GM18867 (cell line): Measurements from ENCODE around the gene STBD1.
A peak's percentile ranks its signal among the peaks of the same experiment; 100 is the strongest.
"Not testable (repeated sequence)": the region's sequence is repeated elsewhere in the genome, so short reads cannot be mapped to it uniquely, and the experiment has no call there.

Experiments
- ATAC-seq: cut with Tn5 transposase; IDR thresholded peaks from one replicate; pipeline ENCODE4 v1.9.1; 2021; ENCODE audit warnings: mild to moderate bottlenecking, moderate library complexity; ENCODE audit not compliant: unreplicated experiment

STBD1 gene

DNA sequence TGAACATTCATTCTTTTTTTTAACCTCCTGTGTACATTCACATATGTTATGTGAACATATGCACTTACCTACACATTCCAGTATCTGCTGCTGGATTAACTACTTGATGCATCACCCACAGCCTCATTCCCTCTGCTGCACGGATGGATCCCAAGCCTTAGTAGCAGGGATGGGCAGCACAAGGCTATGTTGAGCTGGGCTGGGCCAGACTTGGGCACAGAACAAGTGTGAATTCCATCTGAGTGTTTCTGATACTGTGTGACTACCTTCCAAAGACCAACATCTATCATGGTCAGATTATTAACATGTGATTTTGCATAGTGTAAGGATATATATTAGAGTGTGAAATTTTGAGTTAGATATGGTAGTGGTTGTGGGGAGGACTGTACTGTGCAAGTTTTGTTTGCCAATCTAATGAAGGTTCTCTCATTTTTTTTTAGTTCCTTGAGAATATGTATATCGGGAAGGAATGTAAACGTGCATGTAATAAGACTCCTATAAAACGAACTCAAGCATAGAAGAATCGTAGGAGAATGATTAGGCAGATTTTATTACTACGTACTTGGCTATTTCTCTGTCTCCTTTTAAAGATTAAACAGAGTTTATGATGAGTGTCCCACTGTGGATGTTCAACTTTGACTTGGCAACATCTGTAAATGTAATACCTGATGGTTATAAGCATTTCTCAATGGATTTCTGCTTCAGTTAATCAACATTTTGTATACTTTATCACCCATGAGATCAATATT, 23.4 kb upstream of the STBD1 start:
- ATAC-seq: no peak

DNA sequence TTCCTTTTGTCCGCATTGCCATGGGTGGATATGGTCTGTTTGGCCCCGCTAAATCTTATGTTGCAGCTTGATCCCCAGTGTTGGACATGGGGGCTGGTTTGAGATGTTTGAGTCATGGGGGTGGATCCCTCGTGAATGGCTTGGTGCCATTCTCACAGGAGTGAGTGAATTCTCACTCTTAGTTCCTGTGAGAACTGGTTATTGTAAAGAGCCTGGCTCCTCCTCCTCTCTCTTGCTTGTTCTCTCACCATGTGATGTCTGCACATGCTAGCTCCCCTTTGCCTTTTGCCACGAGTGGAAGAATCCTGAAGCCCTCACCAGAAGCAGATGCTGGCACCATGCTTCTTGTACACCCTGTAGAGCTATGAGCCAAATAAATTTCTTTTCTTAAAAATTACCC, 22.6 kb upstream of the STBD1 start:
- no peak for ATAC-seq

DNA sequence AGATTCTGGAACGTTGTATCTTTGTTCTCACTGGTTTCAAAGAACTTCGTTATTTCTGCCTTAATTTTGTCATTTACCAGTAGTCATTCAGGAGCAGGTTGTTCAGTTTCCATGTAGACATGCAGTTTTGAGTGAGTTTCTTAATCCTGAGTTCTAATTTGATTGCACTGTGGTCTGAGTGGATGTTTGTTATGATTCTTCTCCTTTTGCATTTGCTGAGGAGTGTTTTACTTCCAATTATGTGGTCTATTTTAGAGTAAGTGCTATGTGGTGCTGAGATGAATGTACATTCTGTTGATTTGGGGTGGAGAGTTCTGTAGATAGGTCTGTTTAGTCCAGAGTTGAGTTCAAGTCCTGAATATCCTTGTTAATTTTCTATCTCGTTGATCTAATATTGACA, 18.7 kb upstream of the STBD1 start:
- not testable (repeated sequence) for ATAC-seq

DNA sequence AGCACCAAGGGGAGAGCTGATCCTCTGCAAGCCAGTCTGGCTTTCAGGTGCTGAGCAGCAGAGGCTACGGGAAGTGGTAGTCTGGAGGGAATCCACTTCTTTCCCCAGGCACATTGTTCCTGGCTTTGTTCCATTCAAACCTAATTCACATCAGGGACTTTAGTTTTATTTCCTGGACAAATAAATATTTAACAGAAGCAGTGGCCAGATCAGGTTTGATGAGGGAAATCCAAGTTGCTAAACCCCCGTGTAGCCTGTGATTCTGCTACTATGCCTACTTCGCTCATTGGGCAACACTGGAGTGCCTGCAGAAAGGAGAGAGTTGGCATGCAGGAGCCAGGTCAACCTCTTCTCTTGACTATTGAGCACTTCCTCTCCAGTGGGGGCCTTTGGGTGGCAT, 13.8 kb upstream of the STBD1 start:
- no peak for ATAC-seq

DNA sequence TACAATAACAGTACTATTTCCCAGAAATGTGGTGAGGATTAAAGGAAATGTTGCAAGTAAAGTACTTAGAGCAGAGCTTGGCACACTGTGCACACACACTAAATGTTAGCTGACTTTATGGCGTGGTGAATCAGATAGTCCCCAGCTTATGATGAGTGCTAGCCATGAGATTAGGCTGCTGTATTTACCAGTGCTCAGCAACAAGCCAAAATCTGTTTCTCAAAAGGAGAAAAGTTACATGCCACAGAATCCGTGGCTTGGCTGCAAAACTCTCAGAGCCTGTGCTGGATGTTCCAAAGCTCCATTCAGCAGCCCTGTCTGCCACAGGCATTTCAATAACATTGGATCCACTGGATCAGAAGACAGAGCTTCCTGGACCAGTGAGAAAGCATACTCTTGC, 12.8 kb upstream of the STBD1 start:
- ATAC-seq: no peak

DNA sequence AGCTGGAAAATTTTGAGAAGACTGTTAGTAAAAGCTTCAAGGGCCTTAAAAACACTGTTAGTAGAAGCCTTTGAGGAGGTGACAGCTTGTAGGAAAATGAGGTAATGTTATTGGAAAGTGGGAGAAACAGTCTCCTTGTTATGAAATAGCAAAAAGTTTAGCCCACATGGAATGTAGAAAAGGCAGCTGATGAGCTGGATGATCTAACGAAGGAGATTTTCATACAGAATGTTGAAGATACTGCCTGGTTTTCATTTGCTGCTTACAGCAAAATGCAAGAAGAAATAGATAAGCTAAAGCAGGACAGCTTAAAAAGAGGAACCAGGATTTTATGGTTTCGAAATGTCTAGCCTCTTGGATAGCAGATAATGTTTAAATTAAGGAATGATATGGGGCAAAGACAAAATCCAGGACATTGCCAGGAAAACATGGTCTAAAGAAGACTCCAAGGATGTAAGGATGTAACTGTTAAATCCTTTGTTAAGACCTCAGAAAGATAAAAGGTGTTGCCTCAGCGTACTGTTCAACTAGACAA, 10.2 kb upstream of the STBD1 start:
- no peak for ATAC-seq

DNA sequence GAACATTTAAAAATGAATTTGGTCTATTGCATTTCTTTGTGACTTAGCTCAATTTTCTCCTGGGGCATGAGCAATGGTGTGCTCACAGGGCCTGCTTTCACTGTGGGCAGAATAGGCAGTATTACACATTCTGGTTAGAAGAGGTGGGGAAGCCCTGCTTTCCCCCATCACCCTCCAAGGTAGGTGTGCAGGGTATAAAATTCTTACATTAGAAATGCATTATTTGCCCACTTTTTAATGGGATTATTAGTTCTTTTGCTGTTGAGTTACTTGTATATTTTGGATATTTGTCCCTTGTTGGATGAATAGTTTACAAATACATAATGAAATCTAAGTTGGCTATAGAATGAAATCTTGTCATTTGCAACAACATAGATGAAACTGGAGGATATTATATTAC, 8.3 kb upstream of the STBD1 start:
- ATAC-seq: no peak

DNA sequence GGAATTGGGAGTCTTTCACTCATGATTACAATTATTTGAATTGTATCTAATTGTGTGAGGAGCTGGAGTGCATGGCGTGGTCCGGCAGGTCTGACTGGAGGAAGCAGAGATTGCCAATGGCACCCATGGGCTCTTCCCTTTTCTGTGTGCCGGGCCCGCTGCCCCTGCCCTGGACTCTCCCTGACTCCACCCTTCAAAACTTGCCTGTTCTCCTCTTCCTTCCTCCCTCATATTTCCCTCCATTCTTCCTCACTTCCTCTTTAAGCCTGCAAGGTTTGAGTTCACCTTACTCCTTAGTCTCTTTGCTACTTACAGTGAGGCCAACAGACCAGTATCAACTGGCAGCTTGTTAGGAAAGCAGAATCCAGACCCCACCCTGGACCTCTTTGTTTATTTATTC, 6.5 kb upstream of the STBD1 start:
- ATAC-seq: no peak

DNA sequence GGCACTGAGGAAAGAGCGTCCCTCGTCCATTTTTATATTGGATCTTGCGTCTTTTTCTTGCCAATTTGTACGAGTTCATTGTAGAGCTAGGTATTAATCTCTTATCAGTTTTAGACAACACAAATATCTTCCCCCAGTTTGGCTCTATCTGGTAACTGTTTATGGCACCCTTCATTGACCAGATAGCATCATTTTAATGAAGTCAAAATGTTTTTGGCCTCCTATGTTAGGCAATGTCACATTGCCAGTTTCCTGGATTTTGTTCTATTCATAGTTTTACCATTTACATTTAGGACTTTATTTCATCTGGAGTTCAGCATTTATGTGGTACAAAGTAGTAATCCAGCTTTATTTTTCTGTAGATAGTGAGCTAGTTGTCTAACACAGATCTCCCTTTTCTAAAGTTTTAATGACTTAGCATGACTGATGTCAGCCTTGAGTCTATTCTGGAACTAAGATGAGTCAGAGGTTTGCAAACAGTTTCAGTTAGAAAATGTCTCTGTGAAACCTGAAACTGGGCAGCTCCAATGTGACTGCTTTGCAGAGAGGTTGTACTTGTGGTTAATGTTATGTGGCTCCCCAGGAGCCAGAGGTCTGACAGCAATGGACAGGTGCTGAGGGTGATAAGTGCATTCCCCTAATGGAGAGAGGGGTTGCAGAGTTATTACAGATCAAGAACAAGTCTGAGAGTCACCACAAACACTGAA, 5.3 kb upstream of the STBD1 start:
- ATAC-seq: peak; percentile 99

DNA sequence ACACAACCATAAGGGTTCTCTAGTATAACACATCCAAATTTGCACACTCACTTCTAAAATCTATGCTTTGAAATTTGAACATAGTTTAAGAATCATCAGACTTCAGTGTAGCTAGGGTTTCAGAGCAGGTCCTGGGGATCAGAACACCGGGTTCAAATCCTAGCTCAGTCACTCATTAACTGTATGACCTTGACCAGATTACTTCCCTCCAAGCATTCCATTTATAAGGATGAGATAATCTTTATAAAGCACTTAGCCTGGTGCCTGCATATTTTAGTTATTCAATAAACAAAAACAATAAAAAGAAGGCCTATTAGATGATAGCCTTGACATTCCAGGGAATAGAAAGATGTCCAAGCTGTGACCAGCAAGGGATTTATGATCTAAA, 4.8 kb upstream of the STBD1 start:
- ATAC-seq: no peak

DNA sequence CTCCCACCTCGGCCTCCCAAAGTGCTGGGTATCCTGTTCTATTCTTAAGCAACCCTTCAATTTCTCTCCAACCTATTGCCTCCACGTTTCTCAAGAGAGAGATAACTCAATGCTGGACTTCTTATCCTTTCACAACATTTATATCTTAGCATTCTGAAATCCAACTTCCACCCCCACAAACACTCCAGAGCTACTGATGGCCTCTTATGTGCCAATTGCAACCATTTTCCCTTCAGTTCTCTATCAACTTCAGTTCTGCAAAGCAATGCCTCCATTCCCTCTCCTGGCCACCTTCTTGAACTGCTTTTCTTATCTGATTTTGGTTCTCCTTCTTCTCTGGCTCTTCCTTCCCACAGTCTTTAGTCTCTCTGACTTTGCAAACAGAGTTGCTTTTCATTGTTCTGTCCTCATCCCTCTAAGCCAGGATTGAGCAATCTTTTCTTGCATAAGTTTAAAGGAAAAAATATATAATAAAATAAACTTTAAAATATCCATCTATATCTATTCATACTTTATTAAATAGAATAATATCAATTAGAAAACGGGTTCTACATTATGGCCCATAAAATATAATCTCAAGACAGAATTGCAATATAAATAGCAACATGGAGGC, 3.6 kb upstream of the STBD1 start:
- no peak for ATAC-seq

DNA sequence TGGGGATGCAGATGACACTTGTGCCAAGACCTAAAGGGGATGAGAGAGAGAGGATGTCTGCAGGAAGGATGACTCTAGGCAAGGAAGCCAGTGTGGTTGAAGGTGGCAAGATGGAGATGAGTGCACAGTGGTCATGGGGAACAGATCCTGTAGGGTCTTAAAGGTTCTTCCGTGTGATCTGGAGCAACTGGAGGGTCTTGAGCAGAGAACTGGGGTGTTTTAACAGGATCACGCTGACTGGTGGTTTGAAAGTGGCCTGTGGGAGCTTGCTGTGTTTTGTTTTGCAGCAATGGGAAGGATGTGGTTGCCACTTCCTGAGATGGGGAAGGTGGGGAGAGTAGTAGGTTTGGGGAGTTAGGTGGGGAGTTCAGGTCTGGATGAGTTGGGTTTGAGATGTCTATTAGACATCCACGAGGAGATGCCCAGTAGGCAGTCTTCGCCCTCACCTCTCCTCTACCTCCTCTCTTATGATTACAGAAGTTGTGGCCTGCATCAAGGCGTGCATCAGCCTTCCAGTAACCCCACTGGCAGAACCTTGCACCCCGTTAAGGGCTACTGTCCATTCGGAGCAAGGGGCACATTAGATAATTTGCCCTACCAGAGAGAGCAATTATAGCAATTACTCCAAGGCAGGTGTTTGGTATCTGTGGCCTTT, 1.4 kb upstream of the STBD1 start:
- ATAC-seq: no peak

DNA sequence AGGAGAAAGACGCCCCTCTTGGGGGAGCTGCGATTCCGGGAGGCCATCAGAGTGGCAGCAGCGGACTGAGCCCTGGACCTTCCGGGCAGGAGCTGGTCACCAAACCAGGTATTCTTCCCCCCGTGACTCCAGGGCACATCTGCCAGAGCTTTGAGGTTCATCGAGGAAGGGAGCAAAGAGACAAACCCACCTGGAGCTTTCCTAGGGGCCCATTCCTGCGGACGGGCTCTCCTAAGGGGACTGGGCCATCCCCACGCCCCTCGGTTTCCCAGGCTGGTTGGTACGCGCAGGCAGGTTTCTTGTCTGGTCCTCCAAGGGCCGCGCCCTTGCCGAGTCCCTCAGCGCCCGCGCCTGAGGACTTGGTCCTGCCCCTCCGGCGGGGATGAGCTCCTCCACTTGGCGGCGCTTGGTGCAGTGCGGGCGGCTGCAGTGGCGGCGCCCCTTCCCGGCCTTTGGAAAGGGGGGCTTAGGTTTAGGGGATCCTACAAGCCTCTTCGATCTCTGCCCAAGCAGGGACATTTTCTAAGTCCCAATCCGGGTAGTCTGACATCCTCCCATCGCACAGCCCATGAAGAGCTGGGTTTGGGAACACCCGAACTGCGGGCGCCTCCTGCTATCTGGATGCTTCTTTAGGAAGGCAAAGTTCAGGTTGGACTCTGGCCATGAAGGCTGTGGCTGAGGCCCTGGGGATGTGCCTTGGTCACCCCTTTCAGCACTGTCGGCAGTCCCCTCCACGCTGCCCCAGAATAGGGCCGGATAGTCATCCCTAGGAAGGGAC, 538 bp downstream of the STBD1 start:
- no peak for ATAC-seq

DNA sequence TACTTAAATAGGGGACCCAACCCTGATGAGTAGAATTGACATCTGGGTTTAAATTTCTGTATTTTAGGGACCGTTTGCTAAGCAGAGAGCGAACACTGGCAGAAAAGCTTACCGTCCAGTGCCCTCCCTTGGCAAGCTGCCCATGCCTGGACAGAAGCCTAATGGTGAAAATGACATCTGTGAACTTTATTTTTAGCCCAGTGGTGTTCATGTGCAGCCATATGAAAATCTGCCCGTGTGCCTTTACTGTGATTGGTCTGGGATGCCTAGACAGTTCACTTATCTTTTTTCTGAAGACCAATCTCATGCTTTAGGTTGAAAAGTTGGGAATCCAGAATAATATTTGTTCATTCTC, 1.1 kb downstream of the STBD1 start:
- ATAC-seq: no peak

DNA sequence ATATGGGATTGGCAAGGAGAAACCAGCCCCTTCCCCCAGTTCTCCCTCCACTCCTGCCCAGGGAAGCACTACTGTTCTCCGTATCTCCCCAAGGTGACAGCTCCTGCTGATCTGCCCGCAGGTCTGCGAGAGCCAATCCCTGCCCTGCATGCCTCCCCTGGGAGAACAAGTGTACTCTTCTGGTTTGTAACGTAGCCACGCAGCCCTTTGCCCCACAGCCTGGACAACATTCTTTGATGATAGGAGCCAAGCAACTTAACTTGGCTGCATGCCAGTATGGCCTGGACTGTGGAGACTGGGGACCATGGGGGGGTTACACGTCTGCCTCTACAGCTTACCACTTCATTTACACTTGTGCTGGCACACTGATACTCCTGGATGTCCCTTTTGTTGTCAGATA, 2.0 kb downstream of the STBD1 start:
- no peak for ATAC-seq

DNA sequence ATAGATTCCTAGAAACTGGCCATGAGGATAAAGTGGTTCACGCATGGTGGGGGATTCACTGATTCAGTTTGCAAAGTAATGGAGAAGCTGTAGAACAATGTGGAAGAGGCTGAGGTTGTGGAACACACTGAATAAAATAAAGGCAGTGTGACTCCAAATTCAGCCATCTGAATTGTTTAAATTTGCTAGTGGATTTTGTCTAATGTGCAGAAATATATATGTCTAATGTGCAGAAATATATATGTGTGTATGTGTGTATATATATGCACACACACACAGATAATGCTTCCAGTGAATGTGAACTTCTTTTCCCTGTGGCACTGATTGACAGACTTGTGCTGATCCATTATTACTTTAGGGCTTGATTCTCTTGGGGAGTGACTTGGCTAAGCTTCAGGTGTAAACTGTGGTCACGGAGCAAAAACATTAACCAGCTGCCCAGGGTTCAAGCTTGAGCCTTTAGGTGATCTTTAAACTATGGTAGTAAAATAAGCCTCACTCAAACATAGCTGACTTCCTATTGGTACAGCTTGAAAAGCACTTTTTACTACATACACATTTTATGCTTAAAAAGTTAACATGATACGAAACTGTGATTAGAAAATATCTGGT, 3.5 kb downstream of the STBD1 start:
- ATAC-seq: no peak

DNA sequence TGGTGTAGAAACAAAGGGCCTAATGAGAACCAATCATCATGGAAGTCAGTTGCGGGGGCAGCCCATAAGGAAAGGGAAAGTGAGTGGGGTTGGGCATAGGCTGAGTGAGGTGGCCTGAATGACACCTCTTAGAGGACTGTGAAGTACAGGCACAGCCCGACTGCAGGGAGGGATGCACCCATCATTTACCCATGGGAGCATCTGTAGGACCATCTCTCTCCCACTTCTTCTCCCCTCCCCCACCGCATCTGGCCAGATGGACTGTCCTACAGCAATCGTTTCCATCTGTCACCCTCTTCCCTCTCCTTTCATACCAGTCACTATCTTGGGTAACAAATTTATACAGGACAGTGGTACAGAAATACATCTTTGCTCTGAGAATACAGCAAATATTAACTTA, 4.2 kb downstream of the STBD1 start:
- no peak for ATAC-seq

DNA sequence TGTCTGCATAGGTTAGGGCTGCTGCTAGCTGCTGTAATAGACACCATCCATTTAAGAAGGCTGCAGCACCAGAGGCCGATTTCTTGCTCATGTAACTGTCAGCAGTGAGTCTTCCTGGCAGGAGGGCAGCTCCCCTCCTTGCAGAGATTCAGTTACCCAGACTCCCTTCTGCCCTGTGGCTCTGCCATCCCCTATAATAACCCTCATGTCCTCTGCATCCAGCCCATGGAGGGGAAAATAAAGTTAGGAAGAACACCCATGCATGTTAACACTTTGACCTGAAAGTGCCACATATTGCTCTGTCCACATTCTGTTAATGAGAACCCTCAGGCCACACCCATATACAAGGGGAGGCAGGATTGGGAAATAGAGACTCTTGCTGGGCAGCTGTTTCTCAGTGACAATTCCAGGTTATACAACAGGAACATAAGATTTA, 5.4 kb downstream of the STBD1 start:
- no peak for ATAC-seq

DNA sequence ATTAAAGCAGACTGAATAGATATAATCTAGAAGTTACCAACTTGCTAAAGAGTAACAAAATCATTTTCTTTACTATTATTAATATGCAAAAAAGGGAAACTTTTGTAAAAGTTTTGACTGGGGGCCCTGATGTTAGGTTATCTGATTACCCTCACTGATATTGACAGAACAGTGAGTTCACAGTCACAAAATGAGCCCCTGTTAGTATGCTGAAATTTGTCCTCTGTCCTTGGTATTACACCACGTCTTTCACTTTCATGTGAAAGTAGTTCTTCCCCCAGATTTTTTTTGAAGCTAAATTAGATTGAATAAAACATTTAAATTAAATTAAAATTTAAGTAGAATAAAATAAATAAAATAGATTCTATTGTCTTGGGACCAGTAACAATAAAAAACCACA, 5.9 kb downstream of the STBD1 start:
- no peak for ATAC-seq

DNA sequence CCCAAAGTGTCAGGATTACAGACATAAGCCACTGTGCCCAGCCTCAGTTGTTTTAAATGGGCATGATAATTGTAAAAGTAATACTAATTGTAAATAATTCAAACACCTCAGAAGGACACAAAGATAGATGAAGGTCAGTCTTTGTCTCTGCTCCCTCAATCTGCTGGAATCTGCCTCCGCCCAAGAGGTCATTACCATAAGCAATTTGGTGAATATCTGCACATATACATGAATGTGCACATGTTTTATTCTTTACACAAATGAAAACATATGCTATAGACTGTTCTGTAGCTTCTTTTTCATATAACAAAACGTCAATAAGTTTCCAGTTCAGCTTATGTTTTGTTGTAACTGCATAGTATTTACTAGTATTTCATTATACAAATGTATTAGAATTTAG, 7.0 kb downstream of the STBD1 start:
- no peak for ATAC-seq
